HepG2 (cell line): ENCODE measurements around the gene MYO1C. TPM values are rescaled to one million over a fixed set of nuclear protein-coding genes. Genes with fewer than 3 reads are reported as not detected.
A peak's percentile ranks its signal among the peaks of the same experiment; 100 is the strongest.

Source experiments
- CENPT ChIP-seq: sonication (generic); formaldehyde crosslinking; IDR thresholded peaks from 2 replicates; pipeline ENCODE4 v1.8.0; 2022; ENCODE audit warnings: low read depth, mild to moderate bottlenecking, moderate library complexity, missing genetic modification reagents
- FOXC1 ChIP-seq: sonication (generic); formaldehyde crosslinking; IDR thresholded peaks from 2 replicates; pipeline ENCODE4 v1.8.0; 2022; ENCODE audit warnings: mild to moderate bottlenecking, missing genetic modification reagents, borderline replicate concordance
- HDAC6 ChIP-seq: fragments of 200-600 bp; sonication (generic); IDR thresholded peaks from 2 replicates; pipeline ENCODE4 v1.7.0; 2017; ENCODE audit warnings: mild to moderate bottlenecking, antibody characterized with exemption, low read length, low read depth
- HMG20A ChIP-seq: IDR thresholded peaks from 2 replicates; pipeline ENCODE4 v1.6.1; 2016; ENCODE audit warnings: borderline replicate concordance
- ISX ChIP-seq: sonication (generic); formaldehyde crosslinking; conservative IDR thresholded peaks from 2 replicates; pipeline ENCODE4 v1.5.0; 2020; ENCODE audit warnings: missing genetic modification reagents
- KLF12 ChIP-seq: sonication (generic); formaldehyde crosslinking; IDR thresholded peaks from 2 replicates; pipeline ENCODE4 v1.4.0; 2020; ENCODE audit warnings: missing genetic modification reagents, borderline replicate concordance
- KLF15 ChIP-seq: sonication (generic); formaldehyde crosslinking; IDR thresholded peaks from 2 replicates; pipeline ENCODE4 v1.8.1; 2023; ENCODE audit warnings: borderline replicate concordance, mild to moderate bottlenecking, inconsistent platforms, missing genetic modification reagents, mixed read lengths
- NFE2L1 ChIP-seq: sonication (generic); formaldehyde crosslinking; IDR thresholded peaks from 2 replicates; pipeline ENCODE4 v1.4.0; 2020; ENCODE audit warnings: missing genetic modification reagents, mild to moderate bottlenecking, borderline replicate concordance
- PHF20 ChIP-seq: sonication (generic); formaldehyde crosslinking; IDR thresholded peaks from 2 replicates; pipeline ENCODE4 v1.5.0; 2020; ENCODE audit warnings: mild to moderate bottlenecking, missing genetic modification reagents
- PITX1 ChIP-seq: sonication (generic); formaldehyde crosslinking; IDR thresholded peaks from 2 replicates; pipeline ENCODE4 v1.5.1; 2020; ENCODE audit warnings: mild to moderate bottlenecking, missing genetic modification reagents
- RAD21 ChIP-seq: fragments of 450-650 bp; formaldehyde crosslinking; IDR thresholded peaks from 2 replicates; pipeline ENCODE4 v1.5.0; 2020; ENCODE audit warnings: mild to moderate bottlenecking
- SRSF4 ChIP-seq: fragments of 200-400 bp; formaldehyde crosslinking; IDR thresholded peaks from one replicate; pipeline ENCODE4 v1.6.1; 2018; ENCODE audit warnings: mild to moderate bottlenecking, low read depth, low read length, moderate library complexity; ENCODE audit not compliant: poor library complexity, severe bottlenecking
- TBX2 ChIP-seq: sonication (generic); formaldehyde crosslinking; IDR thresholded peaks from 2 replicates; pipeline ENCODE4 v1.5.0; 2020; ENCODE audit warnings: missing genetic modification reagents, mild to moderate bottlenecking, borderline replicate concordance
- TMF1 ChIP-seq: sonication (generic); formaldehyde crosslinking; IDR thresholded peaks from 2 replicates; pipeline ENCODE4 v1.8.1; 2022; ENCODE audit warnings: low read depth, missing genetic modification reagents
- TRIM24 ChIP-seq: sonication (generic); formaldehyde crosslinking; IDR thresholded peaks from 2 replicates; pipeline ENCODE4 v1.8.0; 2022; ENCODE audit warnings: mild to moderate bottlenecking, missing genetic modification reagents
- ZBTB1 ChIP-seq: sonication (generic); formaldehyde crosslinking; IDR thresholded peaks from 2 replicates; pipeline ENCODE4 v1.4.0; 2020; ENCODE audit warnings: missing genetic modification reagents, borderline replicate concordance
- ZBTB34 ChIP-seq: sonication (generic); formaldehyde crosslinking; IDR thresholded peaks from 2 replicates; pipeline ENCODE4 v1.8.0; 2022; ENCODE audit warnings: mild to moderate bottlenecking, missing genetic modification reagents
- ZFAT ChIP-seq: sonication (generic); formaldehyde crosslinking; conservative IDR thresholded peaks from 2 replicates; pipeline ENCODE4 v1.8.1; 2023; ENCODE audit warnings: missing genetic modification reagents, inconsistent platforms
- ZFX ChIP-seq: sonication (generic); formaldehyde crosslinking; IDR thresholded peaks from 2 replicates; pipeline ENCODE4 v1.4.0; 2020; ENCODE audit warnings: mild to moderate bottlenecking, low read depth, missing genetic modification reagents, moderate library complexity
- ZNF10 ChIP-seq: sonication (generic); formaldehyde crosslinking; IDR thresholded peaks from 2 replicates; pipeline ENCODE4 v1.4.0; 2020; ENCODE audit warnings: mild to moderate bottlenecking, low read depth, missing genetic modification reagents, borderline replicate concordance
- ZNF205 ChIP-seq: IDR thresholded peaks from 2 replicates; pipeline ENCODE4 v1.6.1; 2018; ENCODE audit warnings: missing biosample characterization, missing genetic modification reagents
- ZSCAN9 ChIP-seq: IDR thresholded peaks from 2 replicates; pipeline ENCODE4 v1.6.1; 2016; ENCODE audit warnings: borderline replicate concordance
- polyA plus RNA-seq, 8 experiments: library from polyadenylated mRNA; depleted of rRNA in 3 of 8; stranded (reverse) in 7 of 8; unstranded in 1 of 8; fragments of >200 nt; fragmentation: Illumina TruSeq in 4 of 8; extraction: Trizol in 4 of 8; gene quantifications; 2 replicates each; pipeline versions ENCODE4 v1.2.1 to v1.2.3, GENCODE V29; 2011 to 2016; ENCODE audit warnings: low read depth in 4 of 8, missing spikeins in 1 of 8, mixed read lengths in 1 of 8; ENCODE audit not compliant: insufficient read depth in 1 of 8
- total RNA-seq, 5 experiments: library from RNA; depleted of rRNA; stranded (reverse); fragments of >200 nt; fragmentation: Illumina TruSeq; extraction: Trizol; gene quantifications; 2 replicates each; pipeline ENCODE4 v1.2.3, GENCODE V29; 2016; ENCODE audit warnings: low read depth in 1 of 5
- TF ChIP-seq, protein P1 (sequence below): sonication (generic); formaldehyde crosslinking; IDR thresholded peaks from 2 replicates; pipeline ENCODE4 v1.5.0; 2020; ENCODE audit warnings: missing genetic modification reagents
- TF ChIP-seq, protein P2 (sequence below): sonication (generic); formaldehyde crosslinking; IDR thresholded peaks from 2 replicates; pipeline ENCODE4 v1.4.0; 2020; ENCODE audit warnings: missing genetic modification reagents

MYO1C gene
- total and polyA plus RNA-seq, 2 of the 13 experiments (the other 11 are each of a cell fraction or from before 2014, with no cell fraction given): 22.7 to 40.8 TPM

DNA sequence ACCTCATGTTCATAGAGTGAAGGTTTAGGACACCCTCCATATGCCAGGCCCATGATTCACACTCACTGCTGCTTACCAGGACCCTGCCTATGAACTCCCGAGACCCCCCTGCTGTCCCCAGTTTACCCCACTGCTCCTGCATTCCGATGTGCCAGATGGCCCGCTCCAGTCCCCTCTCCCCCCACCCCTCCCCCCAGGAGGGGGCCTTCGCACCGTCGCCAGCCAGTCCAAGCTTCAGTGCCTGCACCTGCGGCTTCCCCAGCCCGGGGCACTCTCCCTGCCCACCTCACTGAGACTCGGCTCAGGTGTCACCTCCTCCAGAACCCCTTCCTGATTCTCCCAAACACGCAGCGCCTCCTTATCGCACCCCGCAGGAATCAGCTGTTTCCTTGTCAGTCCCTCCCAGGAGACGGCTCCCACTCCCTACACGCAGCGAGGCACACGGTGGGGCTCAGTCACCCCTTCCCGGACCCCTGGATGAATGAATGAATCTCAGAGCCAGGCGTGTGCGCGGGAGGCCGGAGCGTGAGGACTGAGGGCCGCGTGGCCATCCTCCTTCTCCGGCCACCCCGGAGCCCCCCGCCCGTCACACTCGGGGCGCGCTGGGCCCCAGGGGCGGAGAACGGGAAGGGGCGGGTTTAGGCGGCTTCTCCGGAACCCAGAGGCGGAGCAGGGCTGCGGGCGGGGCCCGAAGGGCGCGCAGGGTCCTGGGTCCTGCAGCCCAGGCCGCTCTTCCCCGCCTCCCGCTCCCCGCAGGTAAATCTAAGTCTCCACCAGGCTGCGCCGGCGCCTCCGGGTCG is 1.6 kb downstream of the MYO1C start (continued):
- TF ChIP-seq SRSF4: no peak
- no peak for TF ChIP-seq HDAC6
- peak; percentile 64; the same call in 1 of the 2 replicates for TF ChIP-seq TBX2 (CRISPR knock-in tag)
- TF ChIP-seq ZFAT (CRISPR knock-in tag): no peak
- TF ChIP-seq PHF20 (CRISPR knock-in tag): no peak
- TF ChIP-seq, protein P1, sequence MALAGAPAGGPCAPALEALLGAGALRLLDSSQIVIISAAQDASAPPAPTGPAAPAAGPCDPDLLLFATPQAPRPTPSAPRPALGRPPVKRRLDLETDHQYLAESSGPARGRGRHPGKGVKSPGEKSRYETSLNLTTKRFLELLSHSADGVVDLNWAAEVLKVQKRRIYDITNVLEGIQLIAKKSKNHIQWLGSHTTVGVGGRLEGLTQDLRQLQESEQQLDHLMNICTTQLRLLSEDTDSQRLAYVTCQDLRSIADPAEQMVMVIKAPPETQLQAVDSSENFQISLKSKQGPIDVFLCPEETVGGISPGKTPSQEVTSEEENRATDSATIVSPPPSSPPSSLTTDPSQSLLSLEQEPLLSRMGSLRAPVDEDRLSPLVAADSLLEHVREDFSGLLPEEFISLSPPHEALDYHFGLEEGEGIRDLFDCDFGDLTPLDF: peak; percentile 66; the same call in 1 of the 2 replicates
- TF ChIP-seq ZSCAN9 (CRISPR knock-in tag): no peak
- no peak for TF ChIP-seq TMF1 (CRISPR knock-in tag)
- no peak for TF ChIP-seq TRIM24 (CRISPR knock-in tag)
- peak; percentile 77 for TF ChIP-seq ZFX (CRISPR knock-in tag)
- no peak for TF ChIP-seq RAD21
- no peak for TF ChIP-seq NFE2L1
- no peak for TF ChIP-seq ZNF10 (CRISPR knock-in tag)
- peak; percentile 67; the same call in 1 of the 2 replicates for TF ChIP-seq KLF12 (CRISPR knock-in tag)
- TF ChIP-seq, protein P2, sequence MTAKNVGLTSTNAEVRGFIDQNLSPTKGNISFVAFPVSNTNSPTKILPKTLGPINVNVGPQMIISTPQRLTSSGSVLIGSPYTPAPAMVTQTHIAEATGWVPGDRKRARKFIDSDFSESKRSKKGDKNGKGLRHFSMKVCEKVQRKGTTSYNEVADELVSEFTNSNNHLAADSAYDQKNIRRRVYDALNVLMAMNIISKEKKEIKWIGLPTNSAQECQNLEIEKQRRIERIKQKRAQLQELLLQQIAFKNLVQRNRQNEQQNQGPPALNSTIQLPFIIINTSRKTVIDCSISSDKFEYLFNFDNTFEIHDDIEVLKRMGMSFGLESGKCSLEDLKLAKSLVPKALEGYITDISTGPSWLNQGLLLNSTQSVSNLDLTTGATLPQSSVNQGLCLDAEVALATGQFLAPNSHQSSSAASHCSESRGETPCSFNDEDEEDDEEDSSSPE: peak; percentile 58; the same call in 1 of the 2 replicates
- no peak for TF ChIP-seq ZBTB1 (CRISPR knock-in tag)
- TF ChIP-seq PITX1: peak; percentile 62; the same call in 1 of the 2 replicates
- no peak for TF ChIP-seq FOXC1 (CRISPR knock-in tag)
- no peak for TF ChIP-seq ZNF205
- no peak for TF ChIP-seq KLF15 (CRISPR knock-in tag)
- TF ChIP-seq ISX (CRISPR knock-in tag): no peak
- no peak for TF ChIP-seq ZBTB34 (CRISPR knock-in tag)
- no peak for TF ChIP-seq HMG20A
- TF ChIP-seq CENPT (CRISPR knock-in tag): no peak
